DND-41 (cell line): ENCODE data around the gene KLHL18.

Experiments used
- EZH2 ChIP-seq: IDR thresholded peaks from 3 replicates; pipeline ENCODE4 v1.6.1; 2012; ENCODE audit warnings: borderline replicate concordance, low read depth, mild to moderate bottlenecking, moderate library complexity, low read length, inconsistent platforms; ENCODE audit not compliant: severe bottlenecking
- TF ChIP-seq, protein P1 (sequence below): IDR thresholded peaks from 2 replicates; pipeline ENCODE4 v1.5.1; 2012; ENCODE audit warnings: borderline replicate concordance, low read length, moderate library complexity, mild to moderate bottlenecking; ENCODE audit not compliant: poor library complexity, severe bottlenecking; ENCODE audit errors: extremely low read depth

DNA sequence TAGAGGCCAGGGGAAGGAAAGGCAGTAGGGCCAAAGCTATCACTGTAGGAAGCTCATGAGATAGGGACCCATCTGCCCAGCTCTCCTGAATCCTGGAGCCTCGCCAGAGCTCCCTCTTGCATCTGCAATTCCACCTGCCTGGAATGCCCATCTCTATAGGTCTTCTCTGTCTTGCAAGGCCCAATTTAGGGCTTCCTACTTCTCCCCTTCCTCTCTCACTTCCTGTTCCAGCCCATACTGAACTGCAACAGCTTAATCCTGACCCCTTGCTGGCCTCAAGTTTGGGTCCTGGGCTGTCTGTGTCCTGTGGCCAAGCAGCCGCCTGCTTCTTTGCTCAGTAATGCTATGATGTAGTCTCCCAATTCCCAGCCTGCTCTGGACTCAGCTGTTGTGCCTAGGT, 94.4 kb downstream of the KLHL18 start:
- TF ChIP-seq, protein P1, sequence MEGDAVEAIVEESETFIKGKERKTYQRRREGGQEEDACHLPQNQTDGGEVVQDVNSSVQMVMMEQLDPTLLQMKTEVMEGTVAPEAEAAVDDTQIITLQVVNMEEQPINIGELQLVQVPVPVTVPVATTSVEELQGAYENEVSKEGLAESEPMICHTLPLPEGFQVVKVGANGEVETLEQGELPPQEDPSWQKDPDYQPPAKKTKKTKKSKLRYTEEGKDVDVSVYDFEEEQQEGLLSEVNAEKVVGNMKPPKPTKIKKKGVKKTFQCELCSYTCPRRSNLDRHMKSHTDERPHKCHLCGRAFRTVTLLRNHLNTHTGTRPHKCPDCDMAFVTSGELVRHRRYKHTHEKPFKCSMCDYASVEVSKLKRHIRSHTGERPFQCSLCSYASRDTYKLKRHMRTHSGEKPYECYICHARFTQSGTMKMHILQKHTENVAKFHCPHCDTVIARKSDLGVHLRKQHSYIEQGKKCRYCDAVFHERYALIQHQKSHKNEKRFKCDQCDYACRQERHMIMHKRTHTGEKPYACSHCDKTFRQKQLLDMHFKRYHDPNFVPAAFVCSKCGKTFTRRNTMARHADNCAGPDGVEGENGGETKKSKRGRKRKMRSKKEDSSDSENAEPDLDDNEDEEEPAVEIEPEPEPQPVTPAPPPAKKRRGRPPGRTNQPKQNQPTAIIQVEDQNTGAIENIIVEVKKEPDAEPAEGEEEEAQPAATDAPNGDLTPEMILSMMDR, result no peak
- TF ChIP-seq EZH2, result no peak
